A375 (cell line): Measurements from ENCODE around the gene ST8SIA4. TPM values are rescaled to one million over a fixed set of nuclear protein-coding genes. Genes with fewer than 3 reads are reported as not detected.

Experiments used
- small RNA-seq: library from RNA; depleted of rRNA; stranded (forward); fragments of <200 nt; gene quantifications from one replicate; pipeline ENCODE3, GENCODE V24; 2014
- total RNA-seq: library from RNA; depleted of rRNA; stranded (reverse); fragments of >200 nt; shearing (Covaris generic); gene quantifications from 2 replicates; pipeline ENCODE4 v1.2.3, GENCODE V29; 2014; rRNA removed

ST8SIA4 gene, protein sequence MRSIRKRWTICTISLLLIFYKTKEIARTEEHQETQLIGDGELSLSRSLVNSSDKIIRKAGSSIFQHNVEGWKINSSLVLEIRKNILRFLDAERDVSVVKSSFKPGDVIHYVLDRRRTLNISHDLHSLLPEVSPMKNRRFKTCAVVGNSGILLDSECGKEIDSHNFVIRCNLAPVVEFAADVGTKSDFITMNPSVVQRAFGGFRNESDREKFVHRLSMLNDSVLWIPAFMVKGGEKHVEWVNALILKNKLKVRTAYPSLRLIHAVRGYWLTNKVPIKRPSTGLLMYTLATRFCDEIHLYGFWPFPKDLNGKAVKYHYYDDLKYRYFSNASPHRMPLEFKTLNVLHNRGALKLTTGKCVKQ
- 9.2 and 13.3 TPM in 2 replicates for total RNA-seq

DNA sequence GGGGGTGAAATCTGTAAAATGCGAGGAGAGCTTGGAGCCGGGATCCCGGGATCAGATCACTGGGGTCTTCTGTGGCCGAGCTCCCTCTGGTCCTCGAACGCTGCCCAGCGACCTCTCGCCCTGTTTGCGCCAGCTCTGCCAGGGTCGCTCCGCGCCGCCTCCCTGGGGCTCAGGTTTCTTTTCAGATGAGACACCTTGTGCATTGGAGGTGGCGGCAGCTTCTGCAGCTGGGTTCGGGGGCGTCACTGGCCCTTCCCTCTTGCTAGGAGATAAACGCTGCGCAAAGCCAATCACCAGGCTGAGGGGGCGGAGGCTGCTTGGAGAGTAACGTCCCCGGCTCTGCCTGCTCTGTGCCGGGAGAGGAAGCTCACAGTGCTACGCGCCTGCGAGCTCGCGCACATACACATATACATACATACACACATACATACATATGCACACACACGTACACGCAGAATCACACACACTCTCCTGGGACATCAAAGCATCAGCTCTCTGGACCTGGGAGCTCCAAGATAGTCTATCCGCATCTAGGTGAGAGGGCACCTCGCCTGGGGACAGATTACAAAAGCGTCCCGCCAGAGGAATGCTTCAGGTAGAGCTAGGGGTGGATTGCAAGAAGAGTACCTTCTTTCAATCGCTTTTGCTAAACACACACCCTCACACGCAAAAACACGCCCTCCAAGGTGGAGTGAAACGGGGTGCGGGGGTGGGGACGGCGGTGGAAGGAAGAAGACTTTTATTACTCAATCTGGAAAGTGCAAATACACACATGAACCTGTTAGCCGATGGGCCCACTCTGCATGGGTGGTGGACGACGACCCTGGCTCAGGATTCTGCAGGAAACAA lies at the start of gene ST8SIA4:
TSS of gene ST8SIA4 (minus strand) at position 244 of the 849 bp plus-strand sequence. CDS start 327 bp downstream, outside the sequence.

Small RNA genes within 50 kb of the gene (small RNA-seq; reads per million reads assigned to genes)
- gene MIR548P: not detected
